Gastrocnemius medialis (tissue), 4 donors: ENCODE measurements around the gene ABHD13. TPM values are rescaled to one million over a fixed set of nuclear protein-coding genes. Genes with fewer than 3 reads are reported as not detected.

ENCODE experiments used
- ATAC-seq, 2 donors: fragments of 150-250 bp; one replicate each; pipeline ENCODE4 v1.9.1; 2016
- DNase-seq, 2 donors: peaks; one replicate each; pipeline ENCODE4 v3.0.0-alpha.2; 2019
- H3K27ac ChIP-seq, 4 donors: fragments of 200-600 bp; sonication (generic); 1 replicate in 1 of 4; 2 replicates in 3 of 4; pipeline ENCODE4 v1.5.1; 2016 to 2018; ENCODE audit warnings: mild to moderate bottlenecking in 2 of 4, moderate library complexity in 1 of 4
- H3K27me3 ChIP-seq, 3 donors: fragments of 200-600 bp; sonication (generic) in 2 of 3; 1 replicate in 1 of 3; 2 replicates in 2 of 3; pipeline versions ENCODE4 v1.5.1 to v1.6.0; 2016 to 2019; ENCODE audit warnings: mild to moderate bottlenecking in 1 of 3, moderate library complexity in 1 of 3
- H3K36me3 ChIP-seq, 2 donors: fragments of 200-600 bp; sonication (generic) in 1 of 2; one replicate each; pipeline ENCODE4 v1.5.1; 2017 to 2018
- H3K4me1 ChIP-seq, 2 donors: fragments of 200-600 bp; sonication (generic) in 1 of 2; one replicate each; pipeline ENCODE4 v1.5.1; 2016 to 2017; ENCODE audit warnings: mild to moderate bottlenecking in 2 of 2
- H3K4me3 ChIP-seq, 4 donors: fragments of 200-600 bp; sonication (generic) in 3 of 4; 1 replicate in 1 of 4; 2 replicates in 3 of 4; pipeline ENCODE4 v1.5.1; 2016 to 2019; ENCODE audit warnings: mild to moderate bottlenecking in 2 of 4
- H3K9me3 ChIP-seq, 3 donors: fragments of 200-600 bp; sonication (generic) in 2 of 3; 1 replicate in 1 of 3; 2 replicates in 2 of 3; pipeline ENCODE4 v1.5.1; 2016 to 2019
- CTCF ChIP-seq, 5 experiments: fragments of 450-650 bp in 3 of 5; fragments of 200-600 bp in 2 of 5; sonication (generic) in 2 of 5; IDR thresholded peaks in 4 of 5; conservative IDR thresholded peaks in 1 of 5; 1 replicate in 4 of 5; 2 replicates in 1 of 5; pipeline ENCODE4 v1.5.1; 2016 to 2019; ENCODE audit warnings: antibody characterized with exemption in 5 of 5, mild to moderate bottlenecking in 3 of 5, moderate library complexity in 3 of 5
- POLR2A ChIP-seq, 2 donors: fragments of 450-650 bp; IDR thresholded peaks; one replicate each; pipeline ENCODE4 v1.6.1; 2017; ENCODE audit warnings: antibody characterized with exemption in 2 of 2, mild to moderate bottlenecking in 2 of 2, moderate library complexity in 2 of 2
- in situ Hi-C, 4 donors: fragments of 200-750 bp; cut with MboI; loops; one replicate each; pipeline versions ENCODE4 v1.15.0 to v1.8.0; 2017; ENCODE audit warnings: low sequenced_read_pairs in 4 of 4
- intact Hi-C: fragments of 100-400 bp; cut with DNase I; formaldehyde crosslinking; loops from one replicate; pipeline ENCODE4 v1.15.1; 2023; ENCODE audit warnings: low total_unique reads
- total RNA-seq, 4 donors: library from RNA; depleted of rRNA; stranded (reverse); fragments of >200 nt; gene quantifications; one replicate each; pipeline versions ENCODE4 v1.1.0 to v1.2.3, GENCODE V29; 2016

Gene ABHD13
- total RNA-seq = 10 to 100 TPM in 1 of 4 donors, 1 to 10 TPM in 3; 4.8 to 15.5 (median 6.9) TPM

- H3K9me3 ChIP-seq = no peaks in the 10 kb centered on the region
- H3K4me1 ChIP-seq = peaks cover 52 to 55% of the 10 kb centered on the region in 2 donors
- intact Hi-C loops (loop anchor here (10.0 kb wide), 1 partner anchor 1566 kb away; the partner anchor contains the start of gene IRS2), in situ Hi-C loops (loop anchor here in 1 of 4 donors (25.0 kb wide), 2 partner anchors 1569 to 1656 kb away; partner anchors contain the start of genes ARGLU1 and IRS2)
- no peaks in the 10 kb centered on the region for H3K27me3 ChIP-seq
- H3K27ac ChIP-seq = peak within 1 kb of the TSS; percentile 83 to 97 (median 92)
- peak; percentile 86 to 88 for ATAC-seq
- peak within 1 kb of the TSS; percentile 89 to 96 (median 92) for H3K4me3 ChIP-seq
- no peaks in the 10 kb centered on the region for H3K36me3 ChIP-seq
- TF ChIP-seq POLR2A (IDR thresholded peaks at IDR 0.05) (peak; percentile 68 to 80), CTCF (IDR thresholded peaks at IDR 0.05 in 4 of 5, conservative IDR thresholded peaks at IDR 0.05 in 1 of 5) (peak in 1 of 5 experiments; percentile 3)
- DNase-seq = peak; percentile 71 to 86
Measured at GRCh38 chr13:108218044-108218974, at the start of gene ABHD13. Gene ABHD13, plus strand, starts transcription at chr13:108218392. Its CDS starts 10,827 bp downstream, at chr13:108229219.

- H3K4me3 ChIP-seq = no peak overlapping the region
- H3K9me3 ChIP-seq = peaks cover 0 to 5% (median 0%) of the 10 kb centered on the region in 3 donors
- DNase-seq = no peak
- intact Hi-C loops (no loop called here), in situ Hi-C loops (loop anchor here in 1 of 4 donors (25.0 kb wide), 1 partner anchor 957 kb away; no protein-coding TSS in a partner anchor)
- TF ChIP-seq POLR2A (IDR thresholded peaks at IDR 0.05) = no peak
- no peak for TF ChIP-seq CTCF (IDR thresholded peaks at IDR 0.05 in 4 of 5, conservative IDR thresholded peaks at IDR 0.05 in 1 of 5)
- no peaks in the 10 kb centered on the region for H3K36me3 ChIP-seq
- no peak for ATAC-seq
- no peaks in the 10 kb centered on the region for H3K27me3 ChIP-seq
- no peaks in the 10 kb centered on the region for H3K4me1 ChIP-seq
- H3K27ac ChIP-seq = no peak overlapping the region
Measured at GRCh38 chr13:108168929-108169328, 49.3 kb upstream of the ABHD13 start.

- intact Hi-C loops = no loop called here
- peaks cover 0 to 6% (median 0%) of the 10 kb centered on the region in 3 donors for H3K9me3 ChIP-seq
- H3K27ac ChIP-seq = no peak overlapping the region
- no peaks in the 10 kb centered on the region for H3K36me3 ChIP-seq
- ATAC-seq = no peak
- no peak overlapping the region for H3K4me3 ChIP-seq
- no peaks in the 10 kb centered on the region for H3K4me1 ChIP-seq
- TF ChIP-seq POLR2A (IDR thresholded peaks at IDR 0.05) = no peak
- DNase-seq = no peak
- in situ Hi-C loops = no loop called here
- no peaks in the 10 kb centered on the region for H3K27me3 ChIP-seq
Measured at GRCh38 chr13:108176685-108177274, 41.4 kb upstream of the ABHD13 start.

GRCh38 chr13:108178078-108178477 is 40.1 kb upstream of the ABHD13 start:
- ATAC-seq (no peak), DNase-seq (no peak)
- Histone ChIP-seq H3K27me3 (no peaks in the 10 kb centered on the region), H3K4me3 (no peak overlapping the region), H3K9me3 (peaks cover 0 to 6% (median 0%) of the 10 kb centered on the region in 3 donors), H3K27ac (no peak overlapping the region), H3K4me1 (no peaks in the 10 kb centered on the region), H3K36me3 (no peaks in the 10 kb centered on the region)
- intact Hi-C loops = no loop called here
- in situ Hi-C loops = no loop called here
- no peak for TF ChIP-seq CTCF (IDR thresholded peaks at IDR 0.05 in 4 of 5, conservative IDR thresholded peaks at IDR 0.05 in 1 of 5)
- TF ChIP-seq POLR2A (IDR thresholded peaks at IDR 0.05) = no peak

GRCh38 chr13:108182652-108183051 is 35.5 kb upstream of the ABHD13 start:
- TF ChIP-seq POLR2A (IDR thresholded peaks at IDR 0.05) (no peak), CTCF (IDR thresholded peaks at IDR 0.05 in 4 of 5, conservative IDR thresholded peaks at IDR 0.05 in 1 of 5) (no peak)
- Histone ChIP-seq H3K4me1 (no peaks in the 10 kb centered on the region), H3K4me3 (no peak overlapping the region), H3K36me3 (no peaks in the 10 kb centered on the region), H3K9me3 (no peaks in the 10 kb centered on the region), H3K27ac (no peak overlapping the region), H3K27me3 (no peaks in the 10 kb centered on the region)
- intact Hi-C loops (no loop called here), in situ Hi-C loops (no loop called here)
- DNase-seq (no peak), ATAC-seq (no peak)
